Femur (tissue), 1 donor: ENCODE measurements around the gene CEPT1.

Source experiments
- DNase-seq: peaks from one replicate; pipeline ENCODE4 v3.0.0-alpha.2; 2017

CEPT1 gene

DNA sequence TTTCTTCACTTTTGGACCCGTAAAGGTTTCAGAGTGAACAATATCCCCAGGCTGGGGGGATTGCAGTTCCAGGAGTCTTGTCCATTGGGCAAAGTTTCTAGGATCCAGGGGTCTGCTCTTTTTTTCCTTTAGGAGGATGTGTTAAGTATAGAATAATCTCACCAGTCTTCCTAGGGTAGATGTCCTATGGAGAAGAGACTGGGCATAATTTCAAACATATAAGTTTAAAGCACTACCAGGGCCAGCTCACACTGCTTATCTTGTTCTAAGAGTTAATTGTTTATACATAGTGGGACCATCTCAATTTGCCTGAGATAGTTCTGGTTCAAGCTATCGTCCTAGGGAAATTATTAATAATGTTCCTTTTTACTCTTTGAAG is 88.7 kb downstream of the CEPT1 start:
- no peak for DNase-seq

DNA sequence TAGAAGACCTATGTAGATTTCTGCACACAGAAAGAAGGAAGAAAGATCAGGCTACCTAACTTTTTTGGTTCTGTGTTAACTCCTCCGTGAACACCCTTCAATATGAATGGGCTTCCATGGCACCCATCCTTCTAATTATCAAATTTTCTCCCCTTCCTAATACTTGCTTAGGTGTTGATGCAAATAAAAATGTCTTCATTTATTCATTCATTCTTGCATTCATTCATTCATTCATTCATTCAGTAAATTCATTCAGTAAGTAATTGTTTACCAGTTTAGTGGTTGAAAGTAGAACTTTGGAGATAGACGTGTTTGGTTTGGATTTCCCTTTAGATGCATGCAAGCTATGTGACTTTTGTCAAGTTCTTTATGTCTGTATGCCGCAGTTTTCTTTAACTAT is 92.1 kb downstream of the CEPT1 start:
- no peak for DNase-seq

DNA sequence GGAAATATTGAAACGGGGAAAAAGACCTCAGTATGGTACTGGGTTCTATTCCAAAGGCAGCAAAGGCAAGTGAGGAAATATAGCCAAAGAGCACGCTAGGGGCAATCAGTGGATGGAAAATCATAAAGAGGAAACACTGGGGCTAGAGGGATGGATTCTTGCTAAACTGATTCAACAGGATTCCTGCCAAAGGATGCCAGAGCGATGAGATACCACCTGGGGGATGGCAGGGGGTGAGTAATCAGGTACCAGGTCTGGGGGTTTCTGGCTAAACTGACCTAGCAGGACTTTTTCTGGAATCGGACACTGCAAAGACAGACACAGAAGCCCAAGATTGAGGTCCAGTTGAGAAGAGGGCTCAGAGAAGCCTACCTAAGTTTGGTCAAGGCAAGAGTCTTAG is 94.2 kb downstream of the CEPT1 start:
- no peak for DNase-seq
